Measurements from ENCODE around the gene PAM. TPM values are rescaled to one million over a fixed set of nuclear protein-coding genes. Genes with fewer than 3 reads are reported as not detected.
"Not testable (repeated sequence)": the region's sequence is repeated elsewhere in the genome, so short reads cannot be mapped to it uniquely, and the experiment has no call there.

Gene PAM
- total and polyA plus RNA-seq, 5 experiments from 2014 or later: 8.0 to 15.9 (median 9.7) TPM

GRCh38 chr5:103060424-103060954, 305.4 kb downstream of the PAM start:
- peaks cover 0 to 2% (median 0%) of the 10 kb centered on the region in 5 donors for H3K27me3 Mint-ChIP-seq
- no peaks in the 10 kb centered on the region for H3K36me3 Mint-ChIP-seq
- peaks cover 0 to 2% (median 0%) of the 10 kb centered on the region in 9 donors for H3K9me3 Mint-ChIP-seq
- no peaks in the 10 kb centered on the region for H3K4me1 Mint-ChIP-seq
- DNase-seq (no peak), ATAC-seq (no peak)
- POLR2A ChIA-PET: no interaction called here
- no peak overlapping the region for H3K27ac Mint-ChIP-seq
- no peak overlapping the region for H3K4me3 Mint-ChIP-seq

- no peak for DNase-seq
- H3K36me3 Mint-ChIP-seq: no peaks in the 10 kb centered on the region
- POLR2A ChIA-PET: no interaction called here
- no peak overlapping the region for H3K4me3 Mint-ChIP-seq
- no peaks in the 10 kb centered on the region for H3K4me1 Mint-ChIP-seq
- no peak overlapping the region for H3K27ac Mint-ChIP-seq
- no peak for ATAC-seq
- no peaks in the 10 kb centered on the region for H3K9me3 Mint-ChIP-seq
- peaks cover 0 to 2% (median 0%) of the 10 kb centered on the region in 5 donors for H3K27me3 Mint-ChIP-seq
Observed at GRCh38 chr5:103066326-103066725, 311.2 kb downstream of the PAM start.

GRCh38 chr5:103073500-103073899, 318.4 kb downstream of the PAM start:
- POLR2A ChIA-PET, H3K4me1 Mint-ChIP-seq, ATAC-seq, H3K4me3 Mint-ChIP-seq, H3K27me3 Mint-ChIP-seq, H3K27ac Mint-ChIP-seq, DNase-seq: not testable (repeated sequence)
- Mint-ChIP-seq H3K36me3 (peaks cover 2 to 44% (median 15%) of the 10 kb centered on the region in 3 donors), H3K9me3 (peaks cover 14 to 61% (median 52%) of the 10 kb centered on the region in 9 donors)

- H3K27me3 Mint-ChIP-seq: peaks cover 0 to 4% (median 0%) of the 10 kb centered on the region in 5 donors
- POLR2A ChIA-PET: no interaction called here
- H3K27ac Mint-ChIP-seq: no peak overlapping the region
- H3K9me3 Mint-ChIP-seq: peaks cover 20 to 79% (median 65%) of the 10 kb centered on the region in 9 donors
- DNase-seq (no peak), ATAC-seq (no peak)
- peaks cover 2 to 52% (median 15%) of the 10 kb centered on the region in 3 donors for H3K36me3 Mint-ChIP-seq
- H3K4me1 Mint-ChIP-seq: no peaks in the 10 kb centered on the region
- no peak overlapping the region for H3K4me3 Mint-ChIP-seq
Observed at GRCh38 chr5:103075442-103075841, 320.3 kb downstream of the PAM start.
